Measurements from ENCODE around the gene FBP2.

DNA sequence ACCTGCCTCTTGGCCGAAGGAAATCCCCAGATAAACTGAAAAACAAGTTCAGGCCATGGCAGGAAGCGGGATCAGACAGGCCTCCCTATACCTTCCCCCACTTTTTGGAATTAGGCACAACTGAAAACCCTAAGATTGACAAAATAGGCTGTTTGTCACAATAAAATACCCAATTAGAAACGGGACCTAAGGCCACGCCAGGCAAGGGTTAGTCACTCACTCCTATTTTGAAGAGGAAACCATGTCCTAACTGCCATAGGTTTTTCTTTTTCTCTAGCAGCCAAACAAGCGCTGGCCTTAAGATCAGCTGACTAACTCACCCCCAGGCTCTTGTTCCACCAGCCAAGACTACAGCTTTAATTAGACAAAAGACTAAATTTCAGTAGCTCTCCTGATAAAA, 11.9 kb downstream of the FBP2 start:
- no peak for TF ChIP-seq YY1 (IDR thresholded peaks at IDR 0.05; ENCODE audit: low read depth)
- TF ChIP-seq, protein P1, sequence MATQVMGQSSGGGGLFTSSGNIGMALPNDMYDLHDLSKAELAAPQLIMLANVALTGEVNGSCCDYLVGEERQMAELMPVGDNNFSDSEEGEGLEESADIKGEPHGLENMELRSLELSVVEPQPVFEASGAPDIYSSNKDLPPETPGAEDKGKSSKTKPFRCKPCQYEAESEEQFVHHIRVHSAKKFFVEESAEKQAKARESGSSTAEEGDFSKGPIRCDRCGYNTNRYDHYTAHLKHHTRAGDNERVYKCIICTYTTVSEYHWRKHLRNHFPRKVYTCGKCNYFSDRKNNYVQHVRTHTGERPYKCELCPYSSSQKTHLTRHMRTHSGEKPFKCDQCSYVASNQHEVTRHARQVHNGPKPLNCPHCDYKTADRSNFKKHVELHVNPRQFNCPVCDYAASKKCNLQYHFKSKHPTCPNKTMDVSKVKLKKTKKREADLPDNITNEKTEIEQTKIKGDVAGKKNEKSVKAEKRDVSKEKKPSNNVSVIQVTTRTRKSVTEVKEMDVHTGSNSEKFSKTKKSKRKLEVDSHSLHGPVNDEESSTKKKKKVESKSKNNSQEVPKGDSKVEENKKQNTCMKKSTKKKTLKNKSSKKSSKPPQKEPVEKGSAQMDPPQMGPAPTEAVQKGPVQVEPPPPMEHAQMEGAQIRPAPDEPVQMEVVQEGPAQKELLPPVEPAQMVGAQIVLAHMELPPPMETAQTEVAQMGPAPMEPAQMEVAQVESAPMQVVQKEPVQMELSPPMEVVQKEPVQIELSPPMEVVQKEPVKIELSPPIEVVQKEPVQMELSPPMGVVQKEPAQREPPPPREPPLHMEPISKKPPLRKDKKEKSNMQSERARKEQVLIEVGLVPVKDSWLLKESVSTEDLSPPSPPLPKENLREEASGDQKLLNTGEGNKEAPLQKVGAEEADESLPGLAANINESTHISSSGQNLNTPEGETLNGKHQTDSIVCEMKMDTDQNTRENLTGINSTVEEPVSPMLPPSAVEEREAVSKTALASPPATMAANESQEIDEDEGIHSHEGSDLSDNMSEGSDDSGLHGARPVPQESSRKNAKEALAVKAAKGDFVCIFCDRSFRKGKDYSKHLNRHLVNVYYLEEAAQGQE (IDR thresholded peaks at IDR 0.05; ENCODE audit: low read depth): no peak
